ENCODE measurements around the gene PTCD1. TPM values are rescaled to one million over a fixed set of nuclear protein-coding genes. Genes with fewer than 3 reads are reported as not detected.
"Not testable (repeated sequence)": the region's sequence is repeated elsewhere in the genome, so short reads cannot be mapped to it uniquely, and the experiment has no call there.

PTCD1 gene
- total and polyA plus RNA-seq, 5 donors from 2014 or later: 0.91 to 3.8 (median 3.2) TPM

- Mint-ChIP-seq H3K4me1 (peaks cover 0 to 9% (median 7%) of the 10 kb centered on the region in 4 donors), H3K4me3 (no peak overlapping the region), H3K9me3 (no peaks in the 10 kb centered on the region), H3K36me3 (peaks cover 42% of the 10 kb centered on the region), H3K27me3 (no peaks in the 10 kb centered on the region), H3K27ac (no peak overlapping the region)
- ATAC-seq (ENCODE audit: low read depth in 2 of 2) (no peak), DNase-seq (no peak)
- Histone ChIP-seq H3K27ac (ENCODE audit: insufficient read depth, low read length, poor library complexity, severe bottlenecking) (no peak overlapping the region), H3K4me1 (ENCODE audit: control insufficient read depth, insufficient read depth, low read length, poor library complexity, severe bottlenecking) (no peaks in the 10 kb centered on the region), H3K9me3 (ENCODE audit: control insufficient read depth in 2 of 2, low read length in 2 of 2) (no peaks in the 10 kb centered on the region), H3K27me3 (ENCODE audit: control insufficient read depth, insufficient read depth, low read length) (no peaks in the 10 kb centered on the region), H3K36me3 (ENCODE audit: control insufficient read depth, insufficient read depth, low read length) (peaks cover 56% of the 10 kb centered on the region), H3K4me3 (ENCODE audit: low read depth, low read length) (no peak overlapping the region)
These were observed 9.3 kb upstream of the PTCD1 start for GRCh38 chr7:99447943-99448342.

- ATAC-seq (ENCODE audit: low read depth in 2 of 2): no peak
- no peaks in the 10 kb centered on the region for H3K9me3 Mint-ChIP-seq
- no peak for DNase-seq
- Histone ChIP-seq H3K9me3 (ENCODE audit: control insufficient read depth in 2 of 2, low read length in 2 of 2) (no peaks in the 10 kb centered on the region), H3K4me1 (ENCODE audit: control insufficient read depth, insufficient read depth, low read length, poor library complexity, severe bottlenecking) (no peaks in the 10 kb centered on the region), H3K27ac (ENCODE audit: insufficient read depth, low read length, poor library complexity, severe bottlenecking) (no peak overlapping the region), H3K27me3 (ENCODE audit: control insufficient read depth, insufficient read depth, low read length) (no peaks in the 10 kb centered on the region), H3K4me3 (ENCODE audit: low read depth, low read length) (no peak overlapping the region), H3K36me3 (ENCODE audit: control insufficient read depth, insufficient read depth, low read length) (peaks cover 51% of the 10 kb centered on the region)
- no peak overlapping the region for H3K27ac Mint-ChIP-seq
- H3K27me3 Mint-ChIP-seq: no peaks in the 10 kb centered on the region
- H3K36me3 Mint-ChIP-seq: peaks cover 41% of the 10 kb centered on the region
- peaks cover 0 to 13% (median 12%) of the 10 kb centered on the region in 4 donors for H3K4me1 Mint-ChIP-seq
- no peak overlapping the region for H3K4me3 Mint-ChIP-seq
These were observed 7.5 kb upstream of the PTCD1 start for GRCh38 chr7:99446096-99446495.

- Histone ChIP-seq H3K4me1 (ENCODE audit: control insufficient read depth, insufficient read depth, low read length, poor library complexity, severe bottlenecking) (peaks cover 20% of the 10 kb centered on the region), H3K36me3 (ENCODE audit: control insufficient read depth, insufficient read depth, low read length) (peaks cover 11% of the 10 kb centered on the region), H3K4me3 (ENCODE audit: low read depth, low read length) (no peak overlapping the region), H3K27me3 (ENCODE audit: control insufficient read depth, insufficient read depth, low read length) (no peaks in the 10 kb centered on the region), H3K9me3 (ENCODE audit: control insufficient read depth in 2 of 2, low read length in 2 of 2) (no peaks in the 10 kb centered on the region), H3K27ac (ENCODE audit: insufficient read depth, low read length, poor library complexity, severe bottlenecking) (no peak overlapping the region)
- DNase-seq (no peak), ATAC-seq (ENCODE audit: low read depth in 2 of 2) (no peak)
- H3K27me3 Mint-ChIP-seq: no peaks in the 10 kb centered on the region
- H3K9me3 Mint-ChIP-seq: no peaks in the 10 kb centered on the region
- peaks cover 14% of the 10 kb centered on the region for H3K36me3 Mint-ChIP-seq
- H3K4me3 Mint-ChIP-seq: peak overlapping the region; percentile 93 to 99 (median 96)
- peaks cover 4 to 47% (median 25%) of the 10 kb centered on the region in 4 donors for H3K4me1 Mint-ChIP-seq
- peak overlapping the region; percentile 60 to 98 (median 71) for H3K27ac Mint-ChIP-seq
These were observed 1.6 kb upstream of the PTCD1 start for GRCh38 chr7:99440195-99440594.

GRCh38 chr7:99437946-99438572 is 539 bp downstream of the PTCD1 start:
- Mint-ChIP-seq H3K27ac (peak overlapping the region; percentile 76 to 92 (median 87)), H3K4me1 (peaks cover 4 to 43% (median 20%) of the 10 kb centered on the region in 4 donors), H3K27me3 (no peaks in the 10 kb centered on the region), H3K36me3 (peaks cover 8% of the 10 kb centered on the region), H3K9me3 (no peaks in the 10 kb centered on the region), H3K4me3 (peak overlapping the region; percentile 93 to 99 (median 96))
- ATAC-seq (ENCODE audit: low read depth in 2 of 2) (no peak), DNase-seq (peak in 1 of 3 donors; percentile 14)
- Histone ChIP-seq H3K36me3 (ENCODE audit: control insufficient read depth, insufficient read depth, low read length) (peaks cover 10% of the 10 kb centered on the region), H3K4me3 (ENCODE audit: low read depth, low read length) (peak overlapping the region; percentile 37), H3K9me3 (ENCODE audit: control insufficient read depth in 2 of 2, low read length in 2 of 2) (no peaks in the 10 kb centered on the region), H3K27ac (ENCODE audit: insufficient read depth, low read length, poor library complexity, severe bottlenecking) (peak overlapping the region; percentile 75), H3K27me3 (ENCODE audit: control insufficient read depth, insufficient read depth, low read length) (no peaks in the 10 kb centered on the region), H3K4me1 (ENCODE audit: control insufficient read depth, insufficient read depth, low read length, poor library complexity, severe bottlenecking) (peaks cover 20% of the 10 kb centered on the region)

GRCh38 chr7:99433158-99433557 is 5.4 kb downstream of the PTCD1 start:
- H3K27me3 Mint-ChIP-seq: no peaks in the 10 kb centered on the region
- Histone ChIP-seq H3K36me3 (ENCODE audit: control insufficient read depth, insufficient read depth, low read length) (peaks cover 13% of the 10 kb centered on the region), H3K27me3 (ENCODE audit: control insufficient read depth, insufficient read depth, low read length) (no peaks in the 10 kb centered on the region), H3K4me1 (ENCODE audit: control insufficient read depth, insufficient read depth, low read length, poor library complexity, severe bottlenecking) (peaks cover 5% of the 10 kb centered on the region), H3K4me3 (ENCODE audit: low read depth, low read length) (no peak overlapping the region), H3K9me3 (ENCODE audit: control insufficient read depth in 2 of 2, low read length in 2 of 2) (no peaks in the 10 kb centered on the region), H3K27ac (ENCODE audit: insufficient read depth, low read length, poor library complexity, severe bottlenecking) (no peak overlapping the region)
- no peak overlapping the region for H3K4me3 Mint-ChIP-seq
- DNase-seq (no peak), ATAC-seq (ENCODE audit: low read depth in 2 of 2) (no peak)
- no peaks in the 10 kb centered on the region for H3K9me3 Mint-ChIP-seq
- H3K27ac Mint-ChIP-seq: no peak overlapping the region
- peaks cover 9% of the 10 kb centered on the region for H3K36me3 Mint-ChIP-seq
- H3K4me1 Mint-ChIP-seq: peaks cover 0 to 19% (median 0%) of the 10 kb centered on the region in 4 donors

GRCh38 chr7:99431756-99432540 is 6.7 kb downstream of the PTCD1 start:
- DNase-seq; H3K27me3 Mint-ChIP-seq; H3K36me3 Mint-ChIP-seq; H3K27me3 ChIP-seq (ENCODE audit: control insufficient read depth, insufficient read depth, low read length); ATAC-seq (ENCODE audit: low read depth in 2 of 2); H3K4me3 Mint-ChIP-seq; H3K9me3 Mint-ChIP-seq; H3K9me3 ChIP-seq (ENCODE audit: control insufficient read depth in 2 of 2, low read length in 2 of 2); H3K4me1 ChIP-seq (ENCODE audit: control insufficient read depth, insufficient read depth, low read length, poor library complexity, severe bottlenecking); H3K27ac ChIP-seq (ENCODE audit: insufficient read depth, low read length, poor library complexity, severe bottlenecking); H3K4me3 ChIP-seq (ENCODE audit: low read depth, low read length): not testable (repeated sequence)
- H3K4me1 Mint-ChIP-seq: peaks cover 0 to 10% (median 0%) of the 10 kb centered on the region in 4 donors
- peak overlapping the region in 2 of 3 donors; percentile 20 to 38 for H3K27ac Mint-ChIP-seq
- peaks cover 13% of the 10 kb centered on the region for H3K36me3 ChIP-seq (ENCODE audit: control insufficient read depth, insufficient read depth, low read length)

- H3K27ac Mint-ChIP-seq: no peak overlapping the region
- no peak for DNase-seq
- peaks cover 0 to 6% (median 0%) of the 10 kb centered on the region in 4 donors for H3K4me1 Mint-ChIP-seq
- H3K36me3 ChIP-seq (ENCODE audit: control insufficient read depth, insufficient read depth, low read length): peaks cover 19% of the 10 kb centered on the region
- H3K27me3 ChIP-seq (ENCODE audit: control insufficient read depth, insufficient read depth, low read length): no peaks in the 10 kb centered on the region
- H3K27ac ChIP-seq (ENCODE audit: insufficient read depth, low read length, poor library complexity, severe bottlenecking): no peak overlapping the region
- no peaks in the 10 kb centered on the region for H3K27me3 Mint-ChIP-seq
- H3K4me1 ChIP-seq (ENCODE audit: control insufficient read depth, insufficient read depth, low read length, poor library complexity, severe bottlenecking): no peaks in the 10 kb centered on the region
- ATAC-seq (ENCODE audit: low read depth in 2 of 2): no peak
- no peak overlapping the region for H3K4me3 Mint-ChIP-seq
- no peaks in the 10 kb centered on the region for H3K9me3 Mint-ChIP-seq
- H3K4me3 ChIP-seq (ENCODE audit: low read depth, low read length): no peak overlapping the region
- H3K36me3 Mint-ChIP-seq: peaks cover 6% of the 10 kb centered on the region
- no peaks in the 10 kb centered on the region for H3K9me3 ChIP-seq (ENCODE audit: control insufficient read depth in 2 of 2, low read length in 2 of 2)
These were observed 8.8 kb downstream of the PTCD1 start for GRCh38 chr7:99429756-99430155.

All from CD4-positive, CD25-positive, alpha-beta regulatory T cell (primary cell).